Astrocyte of the spinal cord (primary cell): ENCODE results near the gene PLEKHA5.
A peak's percentile ranks its signal among the peaks of the same experiment; 100 is the strongest.
"Not testable (repeated sequence)": the region's sequence is repeated elsewhere in the genome, so short reads cannot be mapped to it uniquely, and the experiment has no call there.

Experiments
- DNase-seq: peaks from one replicate; pipeline ENCODE4 v3.0.0; 2011; ENCODE audit warnings: low read depth, low spot score
- H3K4me3 ChIP-seq: 2 replicates; pipeline ENCODE4 v1.5.1; 2011; ENCODE audit warnings: low read depth, mild to moderate bottlenecking, low read length, moderate library complexity
- in situ Hi-C: cut with HindIII; loops from 2 replicates; pipeline ENCODE4 v1.10.0; 2017; ENCODE audit warnings: low sequenced_read_pairs
- TF ChIP-seq, protein P1 (sequence below): IDR thresholded peaks from 2 replicates; pipeline ENCODE4 v1.5.1; 2012; ENCODE audit warnings: low read depth, mild to moderate bottlenecking, low read length, inconsistent platforms

Gene PLEKHA5

DNA sequence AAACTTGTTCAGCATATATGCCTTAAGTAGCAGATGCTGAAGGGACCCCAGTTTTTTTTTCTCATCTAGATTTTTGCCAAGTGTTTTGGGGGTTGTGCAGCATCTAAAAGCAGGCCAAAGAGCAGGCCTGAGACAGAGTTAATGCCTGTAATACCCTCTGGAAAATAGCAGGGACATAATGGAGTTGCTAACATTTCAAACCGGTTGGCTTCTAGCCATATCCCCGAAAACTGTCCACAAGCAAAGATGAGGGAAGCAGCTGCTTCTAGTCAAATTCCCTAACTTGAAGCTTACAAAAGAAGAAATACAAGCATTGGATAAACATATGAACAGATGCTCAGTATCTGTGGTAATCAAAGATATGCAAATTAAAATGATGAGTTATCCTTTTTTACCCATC lies 257.6 kb downstream of the PLEKHA5 start:
- H3K4me3 ChIP-seq: no peak overlapping the region
- in situ Hi-C loops: no loop called here
- TF ChIP-seq, protein P1, sequence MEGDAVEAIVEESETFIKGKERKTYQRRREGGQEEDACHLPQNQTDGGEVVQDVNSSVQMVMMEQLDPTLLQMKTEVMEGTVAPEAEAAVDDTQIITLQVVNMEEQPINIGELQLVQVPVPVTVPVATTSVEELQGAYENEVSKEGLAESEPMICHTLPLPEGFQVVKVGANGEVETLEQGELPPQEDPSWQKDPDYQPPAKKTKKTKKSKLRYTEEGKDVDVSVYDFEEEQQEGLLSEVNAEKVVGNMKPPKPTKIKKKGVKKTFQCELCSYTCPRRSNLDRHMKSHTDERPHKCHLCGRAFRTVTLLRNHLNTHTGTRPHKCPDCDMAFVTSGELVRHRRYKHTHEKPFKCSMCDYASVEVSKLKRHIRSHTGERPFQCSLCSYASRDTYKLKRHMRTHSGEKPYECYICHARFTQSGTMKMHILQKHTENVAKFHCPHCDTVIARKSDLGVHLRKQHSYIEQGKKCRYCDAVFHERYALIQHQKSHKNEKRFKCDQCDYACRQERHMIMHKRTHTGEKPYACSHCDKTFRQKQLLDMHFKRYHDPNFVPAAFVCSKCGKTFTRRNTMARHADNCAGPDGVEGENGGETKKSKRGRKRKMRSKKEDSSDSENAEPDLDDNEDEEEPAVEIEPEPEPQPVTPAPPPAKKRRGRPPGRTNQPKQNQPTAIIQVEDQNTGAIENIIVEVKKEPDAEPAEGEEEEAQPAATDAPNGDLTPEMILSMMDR: no peak
- no peak for DNase-seq

DNA sequence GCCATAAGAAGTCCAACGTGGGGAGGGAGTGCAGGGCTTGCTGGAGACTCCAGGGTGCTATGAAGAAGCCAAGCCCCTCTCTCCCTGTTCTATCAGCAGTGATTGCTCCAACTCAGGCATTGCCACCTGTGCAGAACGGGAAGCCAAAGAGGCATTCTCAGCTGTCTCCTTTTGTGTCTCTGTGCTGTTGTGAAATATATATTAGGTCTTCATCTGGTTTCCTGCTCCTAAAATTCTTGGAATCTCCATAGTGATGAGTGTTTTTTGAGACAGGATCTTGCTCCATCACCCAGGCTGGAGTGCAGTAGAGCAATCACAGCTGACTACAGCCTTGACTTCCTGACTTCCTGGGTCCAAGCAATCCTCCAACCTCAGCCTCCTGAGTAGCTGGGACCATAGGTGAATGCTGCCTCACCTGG lies 258.6 kb downstream of the PLEKHA5 start:
- DNase-seq: no peak
- H3K4me3 ChIP-seq: no peak overlapping the region
- in situ Hi-C loops: no loop called here
- TF ChIP-seq, protein P1: no peak

DNA sequence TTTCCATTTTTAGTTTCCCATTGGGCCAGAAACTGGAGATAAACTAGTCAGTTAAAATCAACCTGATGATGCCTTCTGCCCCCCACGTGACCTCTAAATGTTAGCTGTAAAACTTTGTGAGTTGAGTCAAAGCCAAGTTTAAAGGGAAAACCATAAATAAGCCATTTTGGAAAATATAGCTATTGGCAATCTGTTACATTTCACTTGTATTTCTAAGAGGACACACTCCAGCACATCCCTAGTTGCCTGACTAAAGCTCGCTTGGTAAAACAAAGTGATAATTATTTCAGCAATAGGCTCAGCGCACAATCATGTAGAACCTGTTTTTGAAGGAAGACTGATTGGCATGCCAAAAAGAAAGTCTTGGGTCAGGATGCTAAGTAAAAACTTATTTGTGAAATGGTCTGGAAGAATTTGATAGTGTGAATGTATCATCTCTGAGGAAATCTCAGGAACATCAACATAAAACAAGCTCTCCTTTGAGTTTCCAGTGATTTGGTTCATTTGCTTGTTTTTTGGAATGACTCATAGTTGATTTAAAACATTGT lies 260.6 kb downstream of the PLEKHA5 start:
- TF ChIP-seq, protein P1: no peak
- DNase-seq: peak; percentile 27
- no peak overlapping the region for H3K4me3 ChIP-seq
- in situ Hi-C loops: no loop called here

DNA sequence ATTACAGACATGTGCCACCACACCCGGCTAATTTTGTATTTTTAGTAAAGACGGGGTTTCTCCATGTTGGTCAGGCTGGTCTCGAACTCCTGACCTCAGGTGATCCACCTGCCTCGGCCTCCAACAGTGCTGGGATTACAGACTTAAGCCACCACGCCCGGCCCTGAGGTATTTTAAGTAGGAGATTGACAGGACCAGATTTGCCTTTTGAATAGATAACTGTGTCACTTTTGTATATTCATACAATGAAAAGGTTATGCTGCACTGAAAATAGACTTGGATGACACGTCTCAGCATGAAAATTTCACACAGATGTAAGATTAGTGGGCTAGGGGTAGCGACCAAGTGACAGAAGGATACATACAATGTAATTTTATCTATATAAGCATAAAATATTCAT lies 263.1 kb downstream of the PLEKHA5 start:
- H3K4me3 ChIP-seq, DNase-seq, in situ Hi-C loops: not testable (repeated sequence)

DNA sequence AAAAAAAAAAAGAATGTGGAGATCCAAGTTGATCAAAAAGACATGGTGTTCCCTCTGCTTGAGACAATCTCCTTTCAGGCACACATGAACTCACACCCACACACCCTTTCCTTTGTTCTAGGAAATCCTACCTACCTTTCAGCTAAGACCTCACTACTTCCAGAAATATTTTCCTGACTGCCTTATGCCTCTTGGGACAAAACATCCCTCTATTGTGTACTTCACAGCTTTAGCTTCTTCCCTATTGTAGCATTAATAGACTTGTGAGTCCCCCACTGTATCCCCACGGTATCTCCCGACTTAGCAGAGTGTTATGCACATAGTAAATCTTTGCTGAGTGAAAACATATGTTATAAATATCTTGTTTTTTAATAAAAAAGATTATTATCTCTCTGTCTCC lies 264.9 kb downstream of the PLEKHA5 start:
- TF ChIP-seq, protein P1: no peak
- no peak overlapping the region for H3K4me3 ChIP-seq
- in situ Hi-C loops: no loop called here
- DNase-seq: no peak

DNA sequence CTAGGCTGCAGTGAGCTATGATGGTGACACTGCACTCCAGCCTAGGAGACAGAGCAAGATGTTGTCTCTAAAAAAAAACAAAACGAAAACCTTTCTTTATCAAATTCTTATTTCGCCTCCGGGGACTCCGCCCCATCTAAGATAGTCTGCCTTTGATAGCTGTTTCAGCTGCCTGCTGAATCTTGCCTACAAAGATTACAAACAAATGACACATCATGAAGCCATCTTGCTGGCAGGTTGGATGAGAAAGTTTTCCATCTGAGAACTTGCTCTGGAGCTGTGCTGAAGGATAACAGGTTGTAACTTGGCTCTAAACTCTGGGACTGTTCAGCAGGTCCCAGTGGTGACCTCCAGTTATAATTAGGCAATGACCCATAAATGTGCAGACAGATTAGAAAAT lies 268.0 kb downstream of the PLEKHA5 start:
- TF ChIP-seq, protein P1: no peak
- H3K4me3 ChIP-seq: no peak overlapping the region
- no peak for DNase-seq
- in situ Hi-C loops: no loop called here

DNA sequence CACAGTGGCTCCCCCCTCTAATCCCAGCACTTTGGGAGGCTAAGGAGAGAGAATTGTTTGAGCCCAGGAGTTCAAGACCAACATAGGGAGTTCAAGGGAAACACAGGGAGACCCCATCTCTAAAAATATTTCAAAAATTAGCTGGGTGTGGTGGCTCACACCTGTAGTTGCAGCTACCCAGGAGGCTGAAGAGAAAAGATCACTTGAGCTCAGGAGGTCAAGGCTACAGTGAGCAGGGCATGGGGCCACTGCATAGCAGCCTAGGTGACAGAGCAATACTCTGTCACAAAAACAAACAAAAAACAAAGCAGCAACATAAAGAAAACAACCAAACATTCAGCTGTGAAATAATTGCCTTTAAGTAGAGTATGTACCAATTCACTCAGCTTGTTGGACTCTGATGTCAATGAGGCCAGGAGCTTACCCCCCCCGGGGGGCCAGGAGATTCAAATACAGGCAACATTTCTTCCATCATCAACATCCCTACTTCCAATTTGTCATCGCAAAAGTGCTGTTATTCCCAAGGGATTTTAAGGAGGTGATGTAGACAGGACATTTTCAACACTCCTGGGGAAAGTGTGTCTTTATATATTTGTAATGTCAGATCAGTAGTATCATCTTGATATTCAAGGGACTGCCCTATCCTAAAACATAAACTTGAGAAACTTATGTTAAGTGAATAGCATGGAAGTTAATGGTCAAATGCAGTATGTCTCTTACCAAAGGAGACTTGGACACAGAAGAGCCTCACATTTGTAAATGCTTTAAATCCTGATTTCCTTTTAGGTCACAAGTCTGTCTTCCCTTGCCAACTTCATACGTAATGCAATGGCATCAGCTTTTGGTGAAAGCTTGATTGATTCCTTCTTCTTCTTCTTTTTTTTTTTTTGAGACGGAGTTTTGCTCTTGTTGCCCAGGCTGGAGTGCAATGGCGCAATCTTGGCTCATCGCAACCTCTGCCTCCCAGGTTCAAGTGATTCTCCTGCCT lies 269.1 kb downstream of the PLEKHA5 start:
- in situ Hi-C loops: no loop called here
- no peak for DNase-seq
- no peak overlapping the region for H3K4me3 ChIP-seq
- TF ChIP-seq, protein P1: no peak

DNA sequence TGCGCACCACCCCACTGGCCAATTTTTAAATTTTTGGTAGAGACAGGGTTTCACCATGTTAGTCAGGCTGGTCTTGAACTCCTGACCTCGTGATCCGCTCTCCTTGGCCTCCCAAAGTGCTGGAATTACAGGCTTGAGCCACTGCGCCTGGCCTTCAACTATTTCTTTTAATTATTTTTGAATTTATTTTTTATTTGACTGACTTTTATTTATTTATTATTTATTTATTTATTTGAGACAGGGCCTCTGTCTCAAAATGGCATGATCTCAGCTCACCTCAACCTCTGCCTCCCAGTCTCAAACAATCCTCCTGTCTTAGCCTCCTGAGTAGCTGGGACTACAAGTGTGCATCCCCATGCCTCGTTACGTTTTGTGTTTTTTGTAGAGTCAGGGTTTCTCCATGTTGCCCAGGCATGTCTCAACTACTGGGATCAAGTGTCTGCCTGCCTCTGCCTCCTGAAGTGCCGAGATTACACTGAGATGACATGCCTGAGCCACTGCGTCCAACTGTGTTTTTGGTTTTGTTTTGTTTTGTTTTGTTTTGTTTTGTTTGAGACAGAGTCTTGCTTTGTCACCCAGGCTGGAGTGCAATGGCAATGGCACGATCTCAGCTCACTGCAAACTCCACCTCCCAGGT lies 271.2 kb downstream of the PLEKHA5 start:
- H3K4me3 ChIP-seq, in situ Hi-C loops, DNase-seq: not testable (repeated sequence)
